G401.6 (cell line): ENCODE results near the gene MTX1.
"Not testable (repeated sequence)": the region's sequence is repeated elsewhere in the genome, so short reads cannot be mapped to it uniquely, and the experiment has no call there.

Source experiments
- FAIRE-seq: peaks from 2 replicates; lab custom pipeline; 2012; peaks lifted over from hg19 to GRCh38; lab: Jason Lieb, UNC

MTX1 gene

GRCh38 chr1:155189926-155190325, 18.6 kb upstream of the MTX1 start:
- FAIRE-seq, result not testable (repeated sequence)

DNA sequence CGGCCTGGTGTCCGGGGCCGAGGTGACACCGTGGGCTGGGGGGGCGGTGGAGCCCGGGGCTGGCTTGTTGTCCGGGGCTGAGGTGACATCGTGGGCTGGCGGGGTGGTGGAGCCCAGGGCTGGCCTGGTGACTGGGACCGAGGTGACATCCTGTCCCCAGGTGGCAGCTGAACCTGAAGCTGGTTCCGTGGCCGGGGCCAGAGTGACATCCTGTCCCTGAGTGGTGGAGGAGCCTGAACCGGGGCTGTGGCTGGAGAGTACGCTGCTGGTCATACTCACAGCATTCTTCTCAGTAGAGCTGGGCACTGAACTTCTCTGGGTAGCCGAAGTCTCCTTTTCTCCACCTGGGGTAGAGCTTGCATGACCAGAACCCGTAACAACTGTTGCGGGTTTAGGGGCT, 16.6 kb upstream of the MTX1 start:
- no peak for FAIRE-seq

DNA sequence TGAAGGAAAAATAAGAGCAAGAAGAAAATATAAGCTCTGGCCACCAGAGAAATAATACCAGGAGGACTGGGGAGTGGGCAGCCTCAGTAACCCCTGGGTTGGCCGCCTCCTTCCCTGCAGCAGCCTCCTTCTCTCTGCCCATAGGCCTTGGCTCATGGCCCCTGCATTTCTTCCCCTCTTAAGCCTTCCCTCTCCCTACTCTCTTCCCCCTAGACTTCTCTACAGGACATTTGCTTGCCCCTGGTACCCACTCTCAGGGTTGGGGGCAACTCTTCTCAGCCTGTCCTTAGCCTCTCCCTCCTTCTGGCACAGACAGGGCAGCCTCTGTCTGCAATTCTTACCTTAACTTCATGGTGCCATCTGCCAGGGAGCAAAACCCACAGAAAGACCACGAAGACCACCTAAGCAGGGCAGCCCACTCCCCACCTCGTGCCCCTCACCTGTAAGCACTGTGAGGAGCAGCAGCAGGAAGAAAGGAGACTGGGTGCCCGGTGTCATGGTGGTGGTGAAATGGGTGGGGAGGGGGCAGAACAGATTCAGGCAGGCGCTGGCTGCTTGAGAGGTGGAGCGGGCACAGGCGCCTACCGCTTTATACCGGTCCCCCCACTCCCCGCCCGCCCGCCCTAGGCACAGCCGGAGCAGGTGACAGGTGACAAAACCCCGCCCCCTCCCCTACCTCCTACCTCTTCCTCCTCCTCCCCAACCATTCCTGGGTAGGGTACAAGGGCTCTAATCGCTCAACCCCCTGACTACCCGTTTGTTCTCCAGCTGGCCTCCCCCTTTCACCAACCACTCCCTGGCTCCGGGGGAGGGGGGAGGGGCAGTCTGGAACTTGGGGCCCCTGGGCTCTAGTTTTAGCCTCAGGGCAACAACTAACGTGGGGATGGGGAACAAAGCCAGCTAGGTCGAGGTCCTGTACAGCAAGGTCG, 15.9 kb upstream of the MTX1 start:
- no peak for FAIRE-seq

DNA sequence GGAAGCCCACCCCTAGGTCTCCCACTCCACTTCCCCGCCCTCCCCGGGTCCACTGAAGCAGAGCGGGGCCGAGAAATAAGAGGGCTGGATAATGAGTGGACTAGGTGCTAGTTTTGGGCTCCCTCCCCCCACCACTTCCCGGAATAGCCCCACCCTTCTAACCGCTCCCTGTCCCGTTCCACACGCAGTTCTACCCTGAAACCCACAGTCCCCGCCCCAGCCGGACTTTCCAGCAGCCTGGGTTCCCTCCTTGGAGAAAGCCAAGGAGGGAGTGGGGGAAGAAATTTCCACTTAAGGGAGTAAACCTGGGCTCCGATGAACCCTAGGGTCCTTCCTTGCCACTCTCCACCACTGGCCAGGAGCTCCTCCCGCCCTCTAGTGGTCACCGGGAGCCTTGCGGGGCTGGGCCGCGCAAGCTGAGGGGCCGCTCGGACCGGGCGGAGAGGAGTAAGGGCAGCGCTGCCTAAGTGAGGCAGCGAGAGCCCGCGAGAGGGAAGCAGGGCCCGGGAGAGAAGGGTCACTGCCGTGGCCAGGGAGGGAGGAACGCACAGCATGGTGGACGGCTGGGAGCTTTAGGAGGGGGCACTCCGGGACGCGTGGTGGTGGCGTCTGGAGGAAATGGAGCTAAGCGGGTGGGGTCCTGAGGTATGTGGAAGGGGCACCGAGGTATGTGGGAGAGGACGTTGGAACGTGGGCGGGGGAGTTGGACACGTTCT, 15.1 kb upstream of the MTX1 start:
- FAIRE-seq, result peak; percentile 59

DNA sequence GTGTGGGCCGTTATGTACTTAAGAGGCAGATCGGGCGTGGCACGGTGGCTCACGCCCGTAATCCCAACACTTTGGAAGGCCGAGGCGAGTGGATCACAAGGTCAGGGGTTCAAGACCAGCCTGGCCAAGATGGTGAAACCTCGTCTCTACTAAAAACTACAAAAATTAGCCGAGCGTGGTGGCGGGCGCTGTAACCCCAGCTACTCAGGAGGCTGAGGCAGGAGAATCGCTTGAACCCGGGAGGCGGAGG, 14.6 kb upstream of the MTX1 start:
- FAIRE-seq, result not testable (repeated sequence)

GRCh38 chr1:155195201-155196102, 13.0 kb upstream of the MTX1 start:
- no peak for FAIRE-seq

DNA sequence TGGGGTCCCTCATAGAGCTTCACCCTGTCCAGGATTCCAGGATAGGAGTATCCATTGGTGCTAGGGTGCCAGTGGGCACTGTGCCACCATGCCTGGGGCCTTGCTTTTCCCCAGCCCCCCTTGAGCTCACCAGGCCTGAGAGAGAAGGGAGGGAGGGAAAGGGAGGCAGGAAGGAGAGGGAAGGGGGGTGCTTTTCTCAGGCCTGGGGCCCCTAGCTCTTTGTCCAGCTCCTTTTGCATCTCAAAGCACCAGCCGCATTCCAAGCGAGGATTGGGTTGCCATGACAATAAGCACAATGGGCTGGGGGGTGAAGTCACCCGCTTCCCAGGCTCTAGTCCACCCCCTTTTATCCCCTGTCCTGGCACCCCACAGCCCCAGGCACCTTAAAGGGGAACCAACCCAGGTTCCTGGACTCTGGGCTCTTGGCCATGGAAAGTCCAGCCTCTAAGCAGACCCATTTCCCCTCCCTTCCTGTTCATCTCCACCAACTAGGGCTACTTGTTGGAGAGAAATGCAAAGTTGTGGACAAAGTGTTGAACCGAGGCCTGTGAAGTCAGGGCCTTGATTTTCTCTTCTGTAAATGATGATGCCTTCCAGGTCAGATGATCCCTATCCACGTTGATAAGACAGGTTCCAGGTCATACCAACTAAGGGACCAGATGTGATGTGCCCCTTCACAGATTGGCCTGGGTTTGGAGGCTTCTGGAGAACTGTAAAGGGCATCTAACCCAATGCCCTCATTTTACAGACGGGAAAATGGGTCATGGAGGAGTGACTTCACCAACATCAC, 12.2 kb upstream of the MTX1 start:
- no peak for FAIRE-seq

DNA sequence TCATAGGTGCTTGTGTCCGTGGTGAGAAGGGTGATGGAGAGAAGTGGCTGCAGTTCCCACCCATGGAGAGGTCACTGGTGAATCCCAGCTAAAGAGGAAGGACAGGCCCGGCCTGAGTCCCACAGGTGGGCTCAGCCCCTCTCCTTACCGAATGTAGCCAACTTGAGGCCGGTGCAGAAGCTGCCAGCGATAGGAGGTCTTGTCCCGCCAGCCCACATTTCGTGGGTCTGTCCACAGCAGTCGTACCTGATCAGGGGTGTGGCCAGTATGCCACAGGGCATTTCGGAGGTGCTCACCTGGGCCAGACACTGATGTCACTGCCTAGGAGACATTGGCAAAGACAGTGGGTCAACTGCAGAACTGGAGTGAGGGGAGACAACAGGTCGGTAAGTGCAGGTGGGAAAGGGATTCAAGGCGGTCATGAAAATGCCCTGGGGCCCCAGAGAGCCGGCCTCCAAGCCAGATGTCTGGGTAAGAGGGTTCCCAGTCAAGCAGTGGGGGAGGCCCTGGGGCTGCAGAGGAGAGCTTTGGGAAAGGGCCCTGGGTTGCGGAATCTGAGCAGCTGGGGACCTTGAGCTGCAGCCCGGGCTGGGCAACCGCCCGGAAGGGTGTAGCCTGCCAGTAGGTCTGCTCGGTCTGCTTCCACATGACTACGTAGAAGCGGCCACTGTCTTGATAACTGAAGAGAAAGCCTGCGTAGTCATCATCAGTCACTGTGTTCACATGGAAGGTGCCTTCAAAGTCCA, 11.4 kb upstream of the MTX1 start:
- no peak for FAIRE-seq

DNA sequence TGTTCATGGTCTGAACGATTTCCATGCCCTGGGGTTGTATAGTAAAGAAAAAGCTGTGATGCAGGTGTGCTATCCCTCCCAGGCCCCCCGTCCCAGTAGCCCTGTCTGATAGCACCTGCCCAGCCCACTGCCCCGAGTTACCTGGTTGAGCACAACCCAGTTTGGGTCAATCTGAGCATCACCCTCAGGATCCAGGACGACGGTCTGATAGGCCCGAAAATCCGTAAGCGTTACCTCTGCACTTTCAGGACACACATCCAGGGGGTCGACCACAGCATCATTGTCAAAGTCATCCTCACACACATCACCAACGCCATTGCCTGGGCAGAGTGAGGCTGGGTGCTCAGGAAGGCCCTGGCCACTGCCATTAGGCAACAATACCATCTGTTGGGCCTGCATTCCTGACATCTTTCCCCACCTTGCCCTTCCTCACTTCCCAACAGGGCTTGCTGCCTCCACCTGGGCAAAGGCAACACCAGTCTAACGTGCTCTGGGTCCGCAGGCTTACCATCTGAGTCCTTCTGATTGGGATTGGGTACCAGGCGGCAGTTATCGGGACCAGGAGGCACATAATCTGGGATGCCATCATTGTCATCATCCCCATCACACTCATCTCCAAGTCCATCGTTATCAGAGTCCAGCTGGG, 10.5 kb upstream of the MTX1 start:
- no peak for FAIRE-seq

DNA sequence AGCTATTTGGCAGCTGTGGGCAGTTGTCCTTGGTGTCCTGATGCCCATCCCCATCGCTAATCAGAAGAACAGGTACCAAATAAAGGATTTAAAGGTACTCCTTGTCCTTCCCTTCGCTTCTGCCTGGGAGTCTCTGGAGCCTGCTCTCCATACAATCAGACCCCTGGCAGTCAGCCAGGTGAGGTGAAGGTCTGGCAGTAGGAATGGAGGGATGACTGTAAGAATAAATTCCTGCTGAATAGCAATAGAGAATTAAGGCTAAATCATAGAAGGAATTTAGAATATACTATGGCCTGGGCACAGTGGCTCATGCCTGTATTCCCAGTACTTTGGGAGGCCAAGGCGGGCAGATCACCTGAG, 10.0 kb upstream of the MTX1 start:
- FAIRE-seq, result no peak

DNA sequence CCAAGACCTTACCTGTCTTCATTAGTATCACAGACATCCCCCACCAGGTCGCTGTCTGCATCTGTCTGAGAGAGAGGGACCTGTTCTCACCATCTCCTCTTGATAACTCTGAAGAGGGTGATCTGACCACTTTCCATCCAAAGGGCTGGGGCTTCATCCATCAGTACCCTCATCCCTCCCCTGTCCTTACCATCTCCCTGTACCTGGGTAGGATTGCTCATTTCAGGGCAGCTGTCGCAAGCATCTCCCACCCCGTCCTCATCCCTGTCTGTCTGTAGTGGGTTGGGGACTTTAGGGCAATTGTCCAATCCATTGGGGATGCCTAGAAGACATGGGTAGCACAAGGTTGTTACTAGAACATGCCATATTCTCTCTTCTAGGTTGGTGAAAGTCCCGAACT, 8.7 kb upstream of the MTX1 start:
- FAIRE-seq, result no peak

- FAIRE-seq, result no peak
Observed at GRCh38 chr1:155200920-155201319, 7.6 kb upstream of the MTX1 start.

DNA sequence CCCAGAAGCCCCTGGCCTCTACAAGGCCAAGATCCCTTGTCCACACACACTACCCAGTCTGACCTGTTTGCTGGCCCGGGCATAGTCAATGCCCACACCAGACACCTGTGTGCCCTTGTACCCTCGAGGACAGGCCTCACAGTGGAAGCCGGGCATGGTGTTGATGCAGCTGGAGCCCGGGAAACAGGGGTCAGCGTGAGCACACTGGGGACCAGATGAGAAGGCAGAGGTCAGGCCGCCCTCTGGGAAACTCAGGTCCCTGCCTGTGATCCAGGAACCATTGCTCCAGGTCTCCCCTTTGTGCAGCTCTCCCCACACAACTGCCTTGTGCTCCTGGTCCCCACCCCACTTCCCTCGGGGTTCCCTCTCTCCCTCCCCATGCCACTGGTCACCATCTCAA, 6.3 kb upstream of the MTX1 start:
- FAIRE-seq, result no peak

GRCh38 chr1:155202731-155203515, 5.6 kb upstream of the MTX1 start:
- no peak for FAIRE-seq

GRCh38 chr1:155205035-155205434, 3.5 kb upstream of the MTX1 start:
- no peak for FAIRE-seq

DNA sequence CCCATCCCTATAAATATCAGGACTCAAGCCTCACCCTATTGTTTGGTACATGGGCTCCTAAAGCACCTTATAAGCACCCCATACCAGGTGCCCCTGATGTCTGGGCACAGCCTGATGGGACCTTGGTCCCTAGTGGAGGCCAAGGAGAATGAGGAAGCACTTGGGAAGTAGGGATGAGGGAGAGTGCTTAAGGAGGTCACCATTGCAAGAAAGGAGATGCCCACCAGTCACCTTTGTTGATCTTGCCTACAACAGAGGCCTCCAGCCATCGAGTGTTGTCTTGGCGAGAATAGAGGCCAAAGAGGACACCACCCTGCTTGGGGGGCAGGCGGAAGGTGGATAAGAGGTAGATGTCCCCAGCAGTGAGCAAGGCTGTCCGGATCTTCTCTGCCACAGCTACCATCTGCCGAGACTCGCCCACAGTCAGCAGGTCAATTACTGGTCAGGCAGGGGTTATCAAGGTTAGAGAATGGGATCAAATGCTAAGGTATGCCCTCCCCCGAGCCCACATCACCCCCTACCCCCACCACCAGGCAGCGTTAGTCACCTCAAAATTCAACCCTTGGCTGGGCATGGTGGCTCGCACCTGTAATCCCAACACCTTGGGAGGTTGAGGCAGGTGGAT, 2.4 kb upstream of the MTX1 start:
- no peak for FAIRE-seq

GRCh38 chr1:155206891-155207805, 1.3 kb upstream of the MTX1 start:
- FAIRE-seq, result peak; percentile 75

GRCh38 chr1:155207806-155208540, 522 bp upstream of the MTX1 start, which contains the start of gene THBS3:
Gene THBS3 (minus strand): TSS chr1:155207897. CDS start chr1:155207876, 21 bp downstream.
- peak; percentile 27 for FAIRE-seq
